Mesodermal cell (in vitro differentiated cells): ENCODE data around the gene RNF213.
"Not testable (repeated sequence)": the region's sequence is repeated elsewhere in the genome, so short reads cannot be mapped to it uniquely, and the experiment has no call there.

Source experiments
- H3K27ac ChIP-seq: 2 replicates; pipeline ENCODE4 v1.7.0; 2013; ENCODE audit warnings: mild to moderate bottlenecking, low read depth, low read length, moderate library complexity; ENCODE audit not compliant: severe bottlenecking
- H3K36me3 ChIP-seq: 2 replicates; pipeline ENCODE4 v1.7.1; 2013; ENCODE audit warnings: mild to moderate bottlenecking, low read length, moderate library complexity; ENCODE audit not compliant: control insufficient read depth, insufficient read depth
- H3K4me1 ChIP-seq: one replicate; pipeline ENCODE4 v1.7.1; 2013; ENCODE audit warnings: mild to moderate bottlenecking, low read length; ENCODE audit not compliant: insufficient read depth, control insufficient read depth, poor library complexity, severe bottlenecking
- H3K4me3 ChIP-seq: 2 replicates; pipeline ENCODE4 v1.7.0; 2013; ENCODE audit warnings: low read length, control low read depth, mild to moderate bottlenecking; ENCODE audit not compliant: insufficient read depth, poor library complexity, severe bottlenecking; ENCODE audit errors: extremely low read depth
- H3K9me3 ChIP-seq: 2 replicates; pipeline ENCODE4 v1.7.1; 2013; ENCODE audit warnings: mild to moderate bottlenecking, low read length, moderate library complexity; ENCODE audit not compliant: control insufficient read depth
- WGBS, 2 experiments: methylation state at CpG; one replicate each; pipeline ENCODE4 v1.1.5; 2013; ENCODE audit warnings: missing lambda C conversion rate in 2 of 2; ENCODE audit not compliant: insufficient coverage in 2 of 2; 5-methylcytosine and 5-hydroxymethylcytosine counted together

Gene RNF213

DNA sequence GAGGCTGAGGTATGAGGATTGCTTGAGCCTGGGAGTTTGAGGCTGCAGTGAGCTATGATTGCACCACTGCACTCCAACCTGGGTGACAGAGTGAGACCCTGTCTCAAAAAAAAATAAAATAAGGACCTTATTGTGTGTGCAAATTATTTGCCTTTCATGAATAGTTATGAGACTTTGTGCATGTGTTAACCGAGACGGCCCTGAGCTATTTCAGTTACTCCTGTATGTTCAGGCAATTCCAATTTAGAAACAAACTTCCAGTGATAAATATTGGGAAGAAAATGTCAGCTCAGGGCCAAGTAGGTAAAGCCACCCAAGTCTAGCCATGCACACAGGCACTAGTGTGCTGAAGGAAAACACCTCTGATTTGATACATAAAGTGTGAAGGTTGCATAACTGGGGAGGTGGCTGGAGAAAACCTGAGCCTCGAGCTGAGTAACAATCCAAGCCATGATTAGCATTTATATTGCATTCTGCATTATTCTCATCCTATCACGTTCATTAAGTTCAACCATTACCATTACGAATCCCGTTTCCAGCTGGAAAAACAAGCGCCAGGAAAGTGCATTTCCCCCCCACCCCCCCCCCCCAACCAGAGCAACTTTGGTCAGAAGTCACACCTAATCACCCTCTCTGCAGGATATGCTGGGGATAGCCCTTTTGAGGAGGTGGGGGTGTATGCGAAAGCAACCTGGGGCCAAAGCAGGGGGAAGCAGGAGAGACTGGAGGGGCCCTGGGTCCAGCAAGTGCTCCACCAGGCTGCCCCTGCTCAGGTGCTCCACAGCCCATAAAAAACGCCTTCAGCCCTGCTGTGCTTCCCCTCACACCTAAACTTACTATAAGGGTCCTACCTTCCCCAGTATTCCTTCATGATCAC is 135.7 kb downstream of the RNF213 start:
- Histone ChIP-seq H3K9me3 (no peaks in the 10 kb centered on the region), H3K4me1 (no peaks in the 10 kb centered on the region), H3K4me3 (no peak overlapping the region), H3K27ac (no peak overlapping the region), H3K36me3 (peaks cover 26% of the 10 kb centered on the region)
- WGBS, 2 experiments = 81 to 84% methylated on average over 6 to 7 of the region's 9 CpGs

DNA sequence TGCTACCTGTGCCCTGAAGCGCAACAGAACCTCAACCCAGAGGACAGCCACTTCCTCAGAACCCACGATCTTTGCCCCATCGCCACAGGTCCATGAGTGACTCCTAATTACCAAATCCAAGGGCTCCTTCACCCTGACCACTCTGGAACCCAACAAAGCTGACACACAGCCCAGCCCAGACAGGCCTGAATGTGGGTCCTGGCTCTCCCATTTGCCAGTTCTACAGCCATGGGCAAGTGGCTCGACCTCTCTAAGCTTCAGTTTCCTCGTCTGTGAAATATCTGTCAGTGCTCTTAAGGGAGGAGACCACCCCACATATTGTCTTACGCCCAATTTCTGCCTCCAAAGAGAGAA is 136.4 kb downstream of the RNF213 start:
- Histone ChIP-seq H3K4me3 (no peak overlapping the region), H3K4me1 (no peaks in the 10 kb centered on the region), H3K9me3 (no peaks in the 10 kb centered on the region), H3K36me3 (peaks cover 24% of the 10 kb centered on the region), H3K27ac (no peak overlapping the region)
- 83 to 96% methylated on average over 3 to 5 of the region's 6 CpGs for WGBS, 2 experiments

DNA sequence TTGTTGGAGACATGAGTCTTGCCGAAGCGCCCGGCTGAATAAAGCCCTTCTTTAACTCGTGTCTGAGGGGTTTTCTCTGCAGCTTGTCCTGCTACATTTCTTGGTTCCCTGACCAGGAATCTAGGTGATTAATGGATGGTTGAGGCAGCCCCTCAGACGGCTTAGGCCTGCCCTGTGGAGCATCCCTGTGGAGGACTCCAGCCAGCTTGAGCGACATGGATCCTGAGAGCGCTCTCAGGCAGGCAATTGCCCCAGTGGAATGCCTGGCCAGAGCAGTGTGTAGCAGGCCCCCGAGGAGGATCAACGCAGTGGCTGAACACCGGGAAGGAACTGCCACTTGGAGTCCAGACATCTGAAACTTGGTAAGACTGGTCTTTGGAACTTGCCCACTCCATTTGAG is 137.0 kb downstream of the RNF213 start:
- WGBS, 2 experiments = 79 to 81% methylated on average over 9 to 10 of the region's 10 CpGs
- no peaks in the 10 kb centered on the region for H3K9me3 ChIP-seq
- peaks cover 17% of the 10 kb centered on the region for H3K36me3 ChIP-seq
- H3K27ac ChIP-seq = no peak overlapping the region
- no peaks in the 10 kb centered on the region for H3K4me1 ChIP-seq
- H3K4me3 ChIP-seq = no peak overlapping the region

DNA sequence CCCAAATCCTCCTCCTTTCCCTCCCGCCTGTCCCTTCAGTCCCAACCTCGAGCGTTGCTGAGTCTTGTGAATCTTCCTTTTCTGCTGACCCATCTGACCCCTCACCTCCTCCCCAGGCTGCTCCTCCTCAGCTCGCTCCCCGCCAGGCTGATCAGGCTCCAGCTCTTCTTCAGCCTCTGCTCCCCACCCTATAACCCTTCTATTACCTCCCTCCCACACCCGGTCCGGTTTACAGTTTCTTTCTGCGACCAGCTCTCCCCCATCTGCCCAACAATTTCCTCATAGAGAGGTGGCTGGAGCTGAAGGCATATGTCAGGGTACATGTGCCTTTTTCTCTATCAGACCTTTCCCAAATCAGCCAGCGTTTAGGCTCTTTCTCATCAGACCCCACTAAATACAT is 140.4 kb downstream of the RNF213 start:
- WGBS, 2 experiments = 70 to 83% methylated on average over 5 to 6 of the region's 9 CpGs
- H3K27ac ChIP-seq, H3K9me3 ChIP-seq, H3K4me1 ChIP-seq, H3K4me3 ChIP-seq, H3K36me3 ChIP-seq: not testable (repeated sequence)

GRCh38 chr17:80402102-80402501 is 141.4 kb downstream of the RNF213 start:
- not testable (repeated sequence) for H3K9me3 ChIP-seq, H3K4me3 ChIP-seq, H3K4me1 ChIP-seq, H3K36me3 ChIP-seq, H3K27ac ChIP-seq
- WGBS, 2 experiments = 85 to 92% methylated on average over 12 to 13 of the region's 13 CpGs

DNA sequence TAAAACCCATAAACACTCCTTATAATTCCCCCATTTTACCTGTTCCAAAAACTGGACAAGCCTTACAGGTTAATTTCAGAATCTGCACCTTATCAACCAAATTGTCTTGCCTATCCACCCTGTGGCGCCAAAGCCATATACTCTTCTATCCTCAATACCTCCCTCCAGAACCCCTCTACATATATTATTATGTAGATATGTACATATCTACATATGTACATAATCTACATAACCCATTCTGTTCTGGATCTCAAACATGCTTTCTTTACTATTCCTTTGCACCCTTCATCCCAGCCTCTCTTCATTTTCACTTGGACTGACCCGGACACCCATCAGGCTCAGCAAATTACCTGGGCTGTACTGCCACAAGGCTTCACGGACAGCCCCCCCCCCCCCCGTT is 142.3 kb downstream of the RNF213 start:
- Histone ChIP-seq H3K9me3 (no peaks in the 10 kb centered on the region), H3K4me3 (no peak overlapping the region), H3K4me1 (no peaks in the 10 kb centered on the region), H3K27ac (no peak overlapping the region), H3K36me3 (no peaks in the 10 kb centered on the region)
- WGBS, 2 experiments = 86% methylated on average over 2 of the region's 4 CpGs; no CpG with 5 or more reads in 1 of the 2 experiments

DNA sequence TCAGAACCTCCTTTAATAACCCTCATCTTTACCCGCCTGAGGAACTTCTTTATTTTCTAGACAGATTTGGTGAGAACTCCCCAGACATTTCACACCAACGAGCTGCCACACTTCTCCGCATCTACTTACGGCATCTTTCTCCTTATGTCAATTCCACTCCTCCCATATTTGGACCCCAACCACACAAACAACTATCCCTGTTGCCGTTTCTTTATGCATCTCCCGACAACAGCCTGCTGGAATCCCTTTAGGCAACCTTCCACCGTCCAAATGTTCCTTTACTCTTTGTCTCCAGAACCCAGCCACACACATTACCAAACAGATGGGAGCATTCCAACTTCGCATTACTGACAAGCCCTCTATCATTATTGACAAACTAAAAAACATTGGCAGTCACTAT is 145.5 kb downstream of the RNF213 start:
- Histone ChIP-seq H3K36me3 (no peaks in the 10 kb centered on the region), H3K4me1 (no peaks in the 10 kb centered on the region), H3K4me3 (no peak overlapping the region), H3K9me3 (no peaks in the 10 kb centered on the region), H3K27ac (no peak overlapping the region)
- 91% methylated on average over 5 to 7 of the region's 8 CpGs for WGBS, 2 experiments

GRCh38 chr17:80407917-80408316 is 147.3 kb downstream of the RNF213 start:
- not testable (repeated sequence) for H3K4me1 ChIP-seq, H3K27ac ChIP-seq, H3K4me3 ChIP-seq, H3K36me3 ChIP-seq, H3K9me3 ChIP-seq
- 71 to 78% methylated on average over 1 to 5 of the region's 5 CpGs for WGBS, 2 experiments

DNA sequence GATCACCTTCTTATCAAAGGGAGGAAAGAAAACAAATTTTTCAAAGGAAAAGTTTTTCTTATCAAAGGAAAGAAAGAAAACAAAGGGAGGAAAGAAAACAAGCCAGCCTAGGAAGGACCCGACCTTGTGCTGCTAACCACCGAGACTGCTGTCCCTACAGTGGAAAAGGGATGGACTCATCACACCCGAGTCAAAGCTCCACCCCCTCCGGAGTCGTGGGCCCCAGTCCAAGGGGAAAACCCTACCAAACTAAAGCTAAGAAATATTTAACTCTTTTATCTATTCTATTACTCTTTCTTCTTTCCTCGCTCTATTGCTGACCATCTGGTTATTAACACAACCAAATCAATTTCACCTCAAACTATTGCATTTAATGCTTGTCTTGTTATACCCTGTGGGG is 148.2 kb downstream of the RNF213 start:
- no peak overlapping the region for H3K27ac ChIP-seq
- no peaks in the 10 kb centered on the region for H3K36me3 ChIP-seq
- WGBS, 2 experiments = 58 to 64% methylated on average over 5 to 6 of the region's 6 CpGs
- H3K4me1 ChIP-seq = no peaks in the 10 kb centered on the region
- H3K4me3 ChIP-seq = no peak overlapping the region
- H3K9me3 ChIP-seq = no peaks in the 10 kb centered on the region

DNA sequence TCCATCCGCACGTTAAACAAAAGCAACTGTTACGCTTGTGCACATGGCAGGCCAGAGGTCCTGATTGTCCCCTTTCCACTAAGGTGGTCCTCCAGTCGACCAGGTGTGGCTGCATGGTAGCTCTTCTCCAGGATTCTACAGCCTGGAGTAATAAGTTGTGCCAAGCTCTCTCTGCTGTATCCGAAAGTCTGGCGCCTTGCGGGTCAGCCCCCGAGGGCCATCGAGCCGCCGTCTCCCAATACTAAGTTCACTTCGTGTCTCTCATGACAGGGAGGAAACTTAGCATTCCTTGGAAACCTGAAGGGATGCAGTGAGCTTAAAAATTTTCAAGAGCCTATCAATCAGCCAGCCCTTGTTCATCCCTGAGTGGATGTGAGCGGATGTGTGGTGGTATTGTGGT is 149.0 kb downstream of the RNF213 start:
- Histone ChIP-seq H3K4me3 (no peak overlapping the region), H3K27ac (no peak overlapping the region), H3K4me1 (no peaks in the 10 kb centered on the region), H3K9me3 (no peaks in the 10 kb centered on the region), H3K36me3 (no peaks in the 10 kb centered on the region)
- 94 to 96% methylated on average over 10 to 12 of the region's 13 CpGs for WGBS, 2 experiments

DNA sequence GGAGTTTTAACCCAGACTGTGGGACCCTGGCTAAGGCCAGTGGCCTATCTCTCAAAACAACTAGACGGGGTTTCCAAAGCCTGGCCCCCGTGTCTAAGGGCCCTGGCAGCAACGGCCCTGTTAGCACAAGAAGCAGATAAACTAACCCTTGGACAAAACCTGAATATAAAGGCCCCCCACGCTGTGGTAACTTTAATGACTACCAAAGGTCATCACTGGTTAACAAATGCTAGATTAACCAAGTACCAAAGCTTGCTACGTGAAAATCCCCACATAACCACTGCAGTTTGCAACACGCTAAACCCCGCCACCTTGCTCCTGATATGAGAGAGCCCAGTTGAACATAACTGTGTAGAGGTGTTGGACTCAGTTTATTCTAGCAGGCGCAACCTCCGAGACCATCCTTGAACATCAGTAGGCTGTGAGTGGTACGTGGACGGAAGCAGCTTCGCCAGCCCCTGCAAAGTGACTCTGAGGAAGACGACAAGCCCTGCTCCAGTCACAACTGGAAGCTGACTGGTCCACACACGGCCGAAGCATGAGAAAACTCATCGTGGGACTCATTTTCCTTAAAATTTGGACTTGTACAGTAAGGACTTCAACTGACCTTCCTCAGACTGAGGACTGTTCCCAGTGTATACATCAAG is 149.9 kb downstream of the RNF213 start:
- not testable (repeated sequence) for H3K27ac ChIP-seq, H3K9me3 ChIP-seq, H3K4me3 ChIP-seq, H3K36me3 ChIP-seq, H3K4me1 ChIP-seq
- WGBS, 2 experiments = 93 to 96% methylated on average over 11 to 13 of the region's 16 CpGs
